SK-N-SH treated with all-trans-retinoic acid at 6 μM for 48 hours (cell line): Measurements from ENCODE around the gene BMPR2.

Source experiments
- ATAC-seq: fragments of 200-7000 bp; cut with Tn5 transposase; 3 replicates; pipeline ENCODE4 v1.9.1; 2020; ENCODE audit warnings: mild to moderate bottlenecking, moderate library complexity
- BACH2 ChIP-seq: fragments of 250-450 bp; sonication (Bioruptor Pico); IDR thresholded peaks from 2 replicates; pipeline ENCODE4 v1.9.0; 2021; ENCODE audit warnings: mild to moderate bottlenecking, borderline replicate concordance
- CSDC2 ChIP-seq: fragments of 250-450 bp; sonication (Bioruptor Pico); IDR thresholded peaks from 2 replicates; pipeline ENCODE4 v1.5.0; 2020; ENCODE audit warnings: mild to moderate bottlenecking, moderate library complexity
- ESRRG ChIP-seq: fragments of 250-450 bp; sonication (Bioruptor Pico); IDR thresholded peaks from 2 replicates; pipeline ENCODE4 v1.6.1; 2021; ENCODE audit warnings: mild to moderate bottlenecking
- GLIS3 ChIP-seq: fragments of 250-450 bp; sonication (Bioruptor Pico); IDR thresholded peaks from 2 replicates; pipeline ENCODE4 v1.5.0; 2020; ENCODE audit warnings: mild to moderate bottlenecking, moderate library complexity
- ISL1 ChIP-seq: fragments of 250-450 bp; sonication (Bioruptor Pico); IDR thresholded peaks from 2 replicates; pipeline ENCODE4 v2.1.2; 2022; ENCODE audit warnings: mild to moderate bottlenecking, moderate library complexity
- OSR1 ChIP-seq: fragments of 250-450 bp; sonication (Bioruptor Pico); IDR thresholded peaks from 2 replicates; pipeline ENCODE4 v1.8.0; 2022; ENCODE audit warnings: moderate library complexity, mild to moderate bottlenecking, inconsistent platforms
- PPARA ChIP-seq: fragments of 250-450 bp; sonication (Bioruptor Pico); IDR thresholded peaks from 2 replicates; pipeline ENCODE4 v1.5.0; 2020; ENCODE audit warnings: mild to moderate bottlenecking, borderline replicate concordance
- RARB ChIP-seq: fragments of 250-450 bp; sonication (Bioruptor Pico); IDR thresholded peaks from 2 replicates; pipeline ENCODE4 v1.8.0; 2021; ENCODE audit warnings: mild to moderate bottlenecking, moderate library complexity
- SNAI2 ChIP-seq: fragments of 250-450 bp; sonication (Bioruptor Pico); IDR thresholded peaks from 2 replicates; pipeline ENCODE4 v1.5.0; 2020; ENCODE audit warnings: mild to moderate bottlenecking, moderate library complexity
- TCF4 ChIP-seq: fragments of 250-450 bp; sonication (Bioruptor Pico); IDR thresholded peaks from 2 replicates; pipeline ENCODE4 v1.8.0; 2021; ENCODE audit warnings: mild to moderate bottlenecking, moderate library complexity, borderline replicate concordance
- TOX ChIP-seq: fragments of 250-450 bp; sonication (Bioruptor Pico); IDR thresholded peaks from 2 replicates; pipeline ENCODE4 v1.8.0; 2021; ENCODE audit warnings: mild to moderate bottlenecking, moderate library complexity, borderline replicate concordance
- ZC3H10 ChIP-seq: fragments of 250-450 bp; sonication (Bioruptor Pico); IDR thresholded peaks from 2 replicates; pipeline ENCODE4 v1.5.1; 2021; ENCODE audit warnings: mild to moderate bottlenecking, moderate library complexity
- ZFP3 ChIP-seq: fragments of 250-450 bp; sonication (Bioruptor Pico); IDR thresholded peaks from 2 replicates; pipeline ENCODE4 v1.5.0; 2020; ENCODE audit warnings: mild to moderate bottlenecking, moderate library complexity
- ZFP30 ChIP-seq: fragments of 450-650 bp; formaldehyde crosslinking; IDR thresholded peaks from 2 replicates; pipeline ENCODE4 v1.5.0; 2022; ENCODE audit warnings: mild to moderate bottlenecking, moderate library complexity
- ZNF565 ChIP-seq: fragments of 450-650 bp; formaldehyde crosslinking; conservative IDR thresholded peaks from 2 replicates; pipeline ENCODE4 v1.5.0; 2020; ENCODE audit warnings: low read depth, mild to moderate bottlenecking, moderate library complexity
- ZNF70 ChIP-seq: fragments of 450-650 bp; formaldehyde crosslinking; IDR thresholded peaks from 2 replicates; pipeline ENCODE4 v1.5.0; 2020; ENCODE audit warnings: mild to moderate bottlenecking, moderate library complexity
- ZNF8 ChIP-seq: fragments of 450-650 bp; formaldehyde crosslinking; IDR thresholded peaks from 2 replicates; pipeline ENCODE4 v1.5.0; 2020; ENCODE audit warnings: mild to moderate bottlenecking, moderate library complexity
- TF ChIP-seq, protein P1 (sequence below): fragments of 250-450 bp; sonication (Bioruptor Pico); IDR thresholded peaks from 2 replicates; pipeline ENCODE4 v1.8.0; 2021; ENCODE audit warnings: low read depth, mild to moderate bottlenecking, moderate library complexity, borderline replicate concordance
- TF ChIP-seq, protein P2 (sequence below): fragments of 250-450 bp; sonication (Bioruptor Pico); IDR thresholded peaks from 2 replicates; pipeline ENCODE4 v1.5.1; 2021; ENCODE audit warnings: mild to moderate bottlenecking, moderate library complexity
- TF ChIP-seq, protein P3 (sequence below): fragments of 250-450 bp; sonication (Bioruptor Pico); IDR thresholded peaks from 2 replicates; pipeline ENCODE4 v1.5.0; 2020; ENCODE audit warnings: mild to moderate bottlenecking, moderate library complexity
- TF ChIP-seq, protein P4 (sequence below): fragments of 250-450 bp; sonication (Bioruptor Pico); IDR thresholded peaks from 2 replicates; pipeline ENCODE4 v1.5.1; 2020; ENCODE audit warnings: low read depth, mild to moderate bottlenecking, moderate library complexity
- TF ChIP-seq, protein P5 (sequence below): fragments of 250-450 bp; sonication (Bioruptor Pico); IDR thresholded peaks from 2 replicates; pipeline ENCODE4 v1.8.0; 2020; ENCODE audit warnings: mild to moderate bottlenecking, moderate library complexity, borderline replicate concordance

Gene BMPR2

DNA sequence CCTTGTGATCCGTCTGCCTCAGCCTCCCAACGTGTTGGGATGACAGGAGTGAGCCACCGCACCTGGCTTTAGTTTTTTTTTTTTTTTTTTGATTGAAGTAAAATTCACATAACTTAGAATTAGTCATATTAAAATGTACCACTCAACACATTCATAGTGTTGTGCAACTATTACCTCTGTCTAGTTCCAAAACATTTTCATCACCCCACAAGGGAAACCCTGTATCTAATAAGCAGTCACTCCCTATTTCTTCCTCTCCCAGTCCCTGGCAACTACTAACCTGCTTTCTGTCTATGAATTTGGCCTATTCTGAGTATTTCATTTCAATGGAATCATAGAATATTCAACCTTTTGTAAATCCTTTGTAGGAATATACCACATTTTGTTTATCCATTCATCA is 134.8 kb downstream of the BMPR2 start:
- no peak for ATAC-seq
- TF ChIP-seq, protein P1, sequence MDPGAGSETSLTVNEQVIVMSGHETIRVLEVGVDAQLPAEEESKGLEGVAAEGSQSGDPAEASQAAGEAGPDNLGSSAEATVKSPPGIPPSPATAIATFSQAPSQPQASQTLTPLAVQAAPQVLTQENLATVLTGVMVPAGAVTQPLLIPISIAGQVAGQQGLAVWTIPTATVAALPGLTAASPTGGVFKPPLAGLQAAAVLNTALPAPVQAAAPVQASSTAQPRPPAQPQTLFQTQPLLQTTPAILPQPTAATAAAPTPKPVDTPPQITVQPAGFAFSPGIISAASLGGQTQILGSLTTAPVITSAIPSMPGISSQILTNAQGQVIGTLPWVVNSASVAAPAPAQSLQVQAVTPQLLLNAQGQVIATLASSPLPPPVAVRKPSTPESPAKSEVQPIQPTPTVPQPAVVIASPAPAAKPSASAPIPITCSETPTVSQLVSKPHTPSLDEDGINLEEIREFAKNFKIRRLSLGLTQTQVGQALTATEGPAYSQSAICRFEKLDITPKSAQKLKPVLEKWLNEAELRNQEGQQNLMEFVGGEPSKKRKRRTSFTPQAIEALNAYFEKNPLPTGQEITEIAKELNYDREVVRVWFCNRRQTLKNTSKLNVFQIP (CRISPR knock-in tag) = no peak
- TF ChIP-seq RARB (no peak), BACH2 (CRISPR knock-in tag) (no peak), GLIS3 (no peak), ZC3H10 (no peak), TCF4 (CRISPR knock-in tag) (no peak), OSR1 (CRISPR knock-in tag) (no peak), ZNF565 (no peak), ZNF8 (CRISPR knock-in tag) (no peak), SNAI2 (no peak), ZFP3 (CRISPR knock-in tag) (no peak), ZNF70 (CRISPR knock-in tag) (no peak), ISL1 (CRISPR knock-in tag) (no peak), CSDC2 (no peak), TOX (no peak), PPARA (no peak)
- TF ChIP-seq, protein P2, sequence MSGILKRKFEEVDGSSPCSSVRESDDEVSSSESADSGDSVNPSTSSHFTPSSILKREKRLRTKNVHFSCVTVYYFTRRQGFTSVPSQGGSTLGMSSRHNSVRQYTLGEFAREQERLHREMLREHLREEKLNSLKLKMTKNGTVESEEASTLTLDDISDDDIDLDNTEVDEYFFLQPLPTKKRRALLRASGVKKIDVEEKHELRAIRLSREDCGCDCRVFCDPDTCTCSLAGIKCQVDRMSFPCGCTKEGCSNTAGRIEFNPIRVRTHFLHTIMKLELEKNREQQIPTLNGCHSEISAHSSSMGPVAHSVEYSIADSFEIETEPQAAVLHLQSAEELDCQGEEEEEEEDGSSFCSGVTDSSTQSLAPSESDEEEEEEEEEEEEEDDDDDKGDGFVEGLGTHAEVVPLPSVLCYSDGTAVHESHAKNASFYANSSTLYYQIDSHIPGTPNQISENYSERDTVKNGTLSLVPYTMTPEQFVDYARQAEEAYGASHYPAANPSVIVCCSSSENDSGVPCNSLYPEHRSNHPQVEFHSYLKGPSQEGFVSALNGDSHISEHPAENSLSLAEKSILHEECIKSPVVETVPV (CRISPR knock-in tag) = no peak
- TF ChIP-seq, all 23 proteins: peak for 0

DNA sequence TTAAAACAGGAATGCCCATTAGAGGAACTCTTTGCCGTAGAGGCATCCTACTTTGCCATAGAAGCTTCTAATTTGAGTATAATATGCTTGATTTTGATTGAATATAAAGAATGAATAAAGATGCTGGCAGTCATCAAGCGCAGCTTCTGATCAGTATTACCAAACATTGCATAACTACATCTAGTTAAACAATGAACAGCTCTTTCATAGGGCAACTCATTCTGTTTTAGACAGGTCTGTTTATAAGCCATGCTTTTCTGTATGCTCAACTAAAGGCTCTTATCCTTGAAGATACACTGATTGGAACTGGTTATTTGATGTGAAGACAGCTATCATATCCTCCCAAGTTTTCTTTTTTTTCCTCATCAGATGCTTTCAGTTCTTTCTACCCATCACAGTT is 136.0 kb downstream of the BMPR2 start:
- ATAC-seq = no peak
- TF ChIP-seq, protein P3, sequence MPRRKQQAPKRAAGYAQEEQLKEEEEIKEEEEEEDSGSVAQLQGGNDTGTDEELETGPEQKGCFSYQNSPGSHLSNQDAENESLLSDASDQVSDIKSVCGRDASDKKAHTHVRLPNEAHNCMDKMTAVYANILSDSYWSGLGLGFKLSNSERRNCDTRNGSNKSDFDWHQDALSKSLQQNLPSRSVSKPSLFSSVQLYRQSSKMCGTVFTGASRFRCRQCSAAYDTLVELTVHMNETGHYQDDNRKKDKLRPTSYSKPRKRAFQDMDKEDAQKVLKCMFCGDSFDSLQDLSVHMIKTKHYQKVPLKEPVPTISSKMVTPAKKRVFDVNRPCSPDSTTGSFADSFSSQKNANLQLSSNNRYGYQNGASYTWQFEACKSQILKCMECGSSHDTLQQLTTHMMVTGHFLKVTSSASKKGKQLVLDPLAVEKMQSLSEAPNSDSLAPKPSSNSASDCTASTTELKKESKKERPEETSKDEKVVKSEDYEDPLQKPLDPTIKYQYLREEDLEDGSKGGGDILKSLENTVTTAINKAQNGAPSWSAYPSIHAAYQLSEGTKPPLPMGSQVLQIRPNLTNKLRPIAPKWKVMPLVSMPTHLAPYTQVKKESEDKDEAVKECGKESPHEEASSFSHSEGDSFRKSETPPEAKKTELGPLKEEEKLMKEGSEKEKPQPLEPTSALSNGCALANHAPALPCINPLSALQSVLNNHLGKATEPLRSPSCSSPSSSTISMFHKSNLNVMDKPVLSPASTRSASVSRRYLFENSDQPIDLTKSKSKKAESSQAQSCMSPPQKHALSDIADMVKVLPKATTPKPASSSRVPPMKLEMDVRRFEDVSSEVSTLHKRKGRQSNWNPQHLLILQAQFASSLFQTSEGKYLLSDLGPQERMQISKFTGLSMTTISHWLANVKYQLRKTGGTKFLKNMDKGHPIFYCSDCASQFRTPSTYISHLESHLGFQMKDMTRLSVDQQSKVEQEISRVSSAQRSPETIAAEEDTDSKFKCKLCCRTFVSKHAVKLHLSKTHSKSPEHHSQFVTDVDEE = no peak
- TF ChIP-seq ESRRG (CRISPR knock-in tag) = no peak
- TF ChIP-seq ZC3H10 = no peak
- TF ChIP-seq ZNF70 (CRISPR knock-in tag) = no peak
- TF ChIP-seq PPARA = no peak
- TF ChIP-seq SNAI2 = no peak
- TF ChIP-seq ZNF565 = no peak
- TF ChIP-seq, protein P4, sequence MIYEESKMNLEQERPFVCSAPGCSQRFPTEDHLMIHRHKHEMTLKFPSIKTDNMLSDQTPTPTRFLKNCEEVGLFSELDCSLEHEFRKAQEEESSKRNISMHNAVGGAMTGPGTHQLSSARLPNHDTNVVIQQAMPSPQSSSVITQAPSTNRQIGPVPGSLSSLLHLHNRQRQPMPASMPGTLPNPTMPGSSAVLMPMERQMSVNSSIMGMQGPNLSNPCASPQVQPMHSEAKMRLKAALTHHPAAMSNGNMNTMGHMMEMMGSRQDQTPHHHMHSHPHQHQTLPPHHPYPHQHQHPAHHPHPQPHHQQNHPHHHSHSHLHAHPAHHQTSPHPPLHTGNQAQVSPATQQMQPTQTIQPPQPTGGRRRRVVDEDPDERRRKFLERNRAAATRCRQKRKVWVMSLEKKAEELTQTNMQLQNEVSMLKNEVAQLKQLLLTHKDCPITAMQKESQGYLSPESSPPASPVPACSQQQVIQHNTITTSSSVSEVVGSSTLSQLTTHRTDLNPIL = no peak
- TF ChIP-seq OSR1 (CRISPR knock-in tag) = no peak
- TF ChIP-seq, protein P5, sequence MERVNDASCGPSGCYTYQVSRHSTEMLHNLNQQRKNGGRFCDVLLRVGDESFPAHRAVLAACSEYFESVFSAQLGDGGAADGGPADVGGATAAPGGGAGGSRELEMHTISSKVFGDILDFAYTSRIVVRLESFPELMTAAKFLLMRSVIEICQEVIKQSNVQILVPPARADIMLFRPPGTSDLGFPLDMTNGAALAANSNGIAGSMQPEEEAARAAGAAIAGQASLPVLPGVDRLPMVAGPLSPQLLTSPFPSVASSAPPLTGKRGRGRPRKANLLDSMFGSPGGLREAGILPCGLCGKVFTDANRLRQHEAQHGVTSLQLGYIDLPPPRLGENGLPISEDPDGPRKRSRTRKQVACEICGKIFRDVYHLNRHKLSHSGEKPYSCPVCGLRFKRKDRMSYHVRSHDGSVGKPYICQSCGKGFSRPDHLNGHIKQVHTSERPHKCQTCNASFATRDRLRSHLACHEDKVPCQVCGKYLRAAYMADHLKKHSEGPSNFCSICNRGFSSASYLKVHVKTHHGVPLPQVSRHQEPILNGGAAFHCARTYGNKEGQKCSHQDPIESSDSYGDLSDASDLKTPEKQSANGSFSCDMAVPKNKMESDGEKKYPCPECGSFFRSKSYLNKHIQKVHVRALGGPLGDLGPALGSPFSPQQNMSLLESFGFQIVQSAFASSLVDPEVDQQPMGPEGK (CRISPR knock-in tag) = no peak
- TF ChIP-seq BACH2 (CRISPR knock-in tag) = no peak
- no peak for TF ChIP-seq RARB
- TF ChIP-seq CSDC2 = no peak
- TF ChIP-seq ZFP3 (CRISPR knock-in tag) = no peak
- TF ChIP-seq, protein P2 (CRISPR knock-in tag) = no peak

DNA sequence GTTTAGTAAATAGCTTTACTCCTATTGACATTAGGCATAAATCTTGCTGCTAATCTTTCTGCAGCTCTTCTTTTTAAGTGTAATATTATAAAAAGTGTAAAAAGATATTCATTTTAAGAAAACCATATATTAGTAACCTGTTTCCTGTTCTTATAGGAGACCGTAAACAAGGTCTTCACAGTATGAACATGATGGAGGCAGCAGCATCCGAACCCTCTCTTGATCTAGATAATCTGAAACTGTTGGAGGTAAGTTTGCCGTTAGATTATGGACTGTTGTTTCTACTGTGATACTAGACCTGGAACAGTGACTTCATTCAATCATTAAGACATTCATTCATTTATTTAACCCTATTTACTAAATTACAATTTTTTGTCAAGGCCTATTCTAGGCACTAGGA is 138.6 kb downstream of the BMPR2 start:
- TF ChIP-seq GLIS3 (no peak), PPARA (no peak), ZFP3 (CRISPR knock-in tag) (no peak), ZNF8 (CRISPR knock-in tag) (no peak), OSR1 (CRISPR knock-in tag) (no peak), SNAI2 (no peak), BACH2 (CRISPR knock-in tag) (no peak), TCF4 (CRISPR knock-in tag) (no peak), ZNF565 (no peak), ZC3H10 (no peak), CSDC2 (no peak), ZFP30 (no peak), ESRRG (CRISPR knock-in tag) (no peak), ZNF70 (CRISPR knock-in tag) (no peak), ISL1 (CRISPR knock-in tag) (no peak)
- TF ChIP-seq, protein P4 = no peak
- TF ChIP-seq, protein P5 (CRISPR knock-in tag) = no peak
- TF ChIP-seq, all 23 proteins: peak for 0
- ATAC-seq = no peak
